H9 (cell line): ENCODE results near the gene MED15. TPM values are rescaled to one million over a fixed set of nuclear protein-coding genes. Genes with fewer than 3 reads are reported as not detected.
A peak's percentile ranks its signal among the peaks of the same experiment; 100 is the strongest.

Experiments used
- DNase-seq: peaks from one replicate; pipeline ENCODE4 v3.0.0-alpha.2; 2017
- H2AFZ ChIP-seq: one replicate; pipeline ENCODE4 v1.6.1; 2013; ENCODE audit warnings: mild to moderate bottlenecking, low read length, control low read depth, moderate library complexity
- H2AK5ac ChIP-seq: 2 replicates; pipeline ENCODE4 v1.6.1; 2013; ENCODE audit warnings: low read length, control low read depth, mixed read lengths; ENCODE audit not compliant: insufficient read length
- H2BK120ac ChIP-seq: one replicate; pipeline ENCODE4 v1.6.1; 2013; ENCODE audit warnings: low read depth, mild to moderate bottlenecking, low read length, control low read depth, inconsistent platforms; ENCODE audit not compliant: poor library complexity, severe bottlenecking
- H2BK12ac ChIP-seq: 2 replicates; pipeline ENCODE4 v1.6.1; 2013; ENCODE audit warnings: low read length, control low read depth, mixed read lengths, low read depth; ENCODE audit not compliant: insufficient read length
- H2BK15ac ChIP-seq: 2 replicates; pipeline ENCODE4 v1.6.1; 2013; ENCODE audit warnings: low read depth, low read length, control low read depth
- H2BK20ac ChIP-seq: one replicate; pipeline ENCODE4 v1.6.1; 2013; ENCODE audit warnings: low read depth, mild to moderate bottlenecking, low read length, control low read depth, inconsistent platforms; ENCODE audit not compliant: poor library complexity, severe bottlenecking
- H2BK5ac ChIP-seq: 2 replicates; pipeline ENCODE4 v1.6.1; 2013; ENCODE audit warnings: low read length, control low read depth, mixed read lengths; ENCODE audit not compliant: insufficient read length
- H3K14ac ChIP-seq: 2 replicates; pipeline ENCODE4 v1.6.1; 2013; ENCODE audit warnings: low read length, control low read depth; ENCODE audit not compliant: insufficient read depth
- H3K18ac ChIP-seq: 2 replicates; pipeline ENCODE4 v1.6.1; 2013; ENCODE audit warnings: low read depth, mild to moderate bottlenecking, mixed read lengths, low read length, control low read depth; ENCODE audit not compliant: insufficient read length
- H3K23ac ChIP-seq: 2 replicates; pipeline ENCODE4 v1.6.1; 2013; ENCODE audit warnings: low read length, control low read depth, mixed read lengths, low read depth; ENCODE audit not compliant: insufficient read length
- H3K23me2 ChIP-seq: 2 replicates; pipeline ENCODE4 v1.6.1; 2013; ENCODE audit warnings: low read depth, mild to moderate bottlenecking, mixed read lengths, low read length, control low read depth; ENCODE audit not compliant: insufficient read length, poor library complexity, severe bottlenecking
- H3K27ac ChIP-seq: 2 replicates; pipeline ENCODE4 v1.5.1; 2013; ENCODE audit warnings: low read length, control low read depth, mixed read lengths, low read depth; ENCODE audit not compliant: insufficient read length
- H3K27me3 ChIP-seq: 2 replicates; pipeline ENCODE4 v1.6.1; 2013; ENCODE audit warnings: low read length, control low read depth, inconsistent platforms; ENCODE audit not compliant: insufficient read depth
- H3K4ac ChIP-seq: 2 replicates; pipeline ENCODE4 v1.6.1; 2013; ENCODE audit warnings: low read depth, mild to moderate bottlenecking, control low read depth, inconsistent platforms, low read length, moderate library complexity
- H3K4me1 ChIP-seq: 2 replicates; pipeline ENCODE4 v1.6.1; 2013; ENCODE audit warnings: low read length, control low read depth, inconsistent platforms; ENCODE audit not compliant: insufficient read depth
- H3K4me2 ChIP-seq: 2 replicates; pipeline ENCODE4 v1.6.1; 2013; ENCODE audit warnings: low read length, control low read depth, mixed read lengths; ENCODE audit not compliant: insufficient read length, insufficient read depth
- H3K56ac ChIP-seq: 2 replicates; pipeline ENCODE4 v1.6.1; 2013; ENCODE audit warnings: low read depth, mild to moderate bottlenecking, mixed read lengths, low read length, control low read depth; ENCODE audit not compliant: insufficient read length
- H3K79me1 ChIP-seq: 2 replicates; pipeline ENCODE4 v1.6.1; 2013; ENCODE audit warnings: low read depth, mild to moderate bottlenecking, moderate library complexity, low read length, control low read depth, inconsistent platforms; ENCODE audit not compliant: insufficient read depth, poor library complexity, severe bottlenecking
- H3K79me2 ChIP-seq: 2 replicates; pipeline ENCODE4 v1.6.1; 2013; ENCODE audit warnings: low read length, control low read depth, inconsistent platforms; ENCODE audit not compliant: insufficient read depth
- H3K9ac ChIP-seq: 2 replicates; pipeline ENCODE4 v1.6.1; 2013; ENCODE audit warnings: low read length, control low read depth, mixed read lengths; ENCODE audit not compliant: insufficient read length; ENCODE audit errors: extremely low read depth
- H3K9me3 ChIP-seq: one replicate; pipeline ENCODE4 v1.6.1; 2013; ENCODE audit warnings: low read depth, low read length, inconsistent platforms; ENCODE audit not compliant: control insufficient read depth
- H3T11ph ChIP-seq: one replicate; pipeline ENCODE4 v1.6.1; 2013; ENCODE audit warnings: mild to moderate bottlenecking, low read length, control low read depth, inconsistent platforms
- H4K20me1 ChIP-seq: one replicate; pipeline ENCODE4 v1.6.1; 2013; ENCODE audit not compliant: control insufficient read depth, insufficient read length, insufficient read depth
- H4K5ac ChIP-seq: 2 replicates; pipeline ENCODE4 v1.6.1; 2013; ENCODE audit warnings: low read depth, mild to moderate bottlenecking, mixed read lengths, low read length, control low read depth; ENCODE audit not compliant: insufficient read length
- H4K8ac ChIP-seq: replicated peaks from 2 replicates; pipeline ENCODE4 v1.6.1; 2013; ENCODE audit warnings: low read length, control low read depth, mixed read lengths, low read depth; ENCODE audit not compliant: insufficient read length
- H4K91ac ChIP-seq: 2 replicates; pipeline ENCODE4 v1.6.1; 2013; ENCODE audit warnings: low read depth, mild to moderate bottlenecking, moderate library complexity, mixed read lengths, low read length, control low read depth; ENCODE audit not compliant: insufficient read length
- H3K27ac Mint-ChIP-seq, 3 experiments: 2 replicates in 2 of 3; 3 replicates in 1 of 3; pipeline ENCODE4 v1.8.0; 2020 to 2021; ENCODE audit warnings: mixed read lengths in 3 of 3, mild to moderate bottlenecking in 1 of 3, moderate library complexity in 1 of 3
- H3K27me3 Mint-ChIP-seq: 2 replicates; pipeline ENCODE4 v1.8.0; 2021; ENCODE audit warnings: low read depth, mild to moderate bottlenecking, moderate library complexity, mixed read lengths
- H3K36me3 Mint-ChIP-seq, 3 experiments: 2 replicates in 2 of 3; 3 replicates in 1 of 3; pipeline ENCODE4 v1.8.0; 2020 to 2021; ENCODE audit warnings: low read depth in 3 of 3, mixed read lengths in 3 of 3; ENCODE audit not compliant: insufficient read depth in 1 of 3
- H3K4me1 Mint-ChIP-seq, 2 experiments: 2 replicates each; pipeline ENCODE4 v1.8.0; 2020; ENCODE audit warnings: mixed read lengths in 2 of 2
- H3K4me3 Mint-ChIP-seq, 2 experiments: 2 replicates in 1 of 2; 3 replicates in 1 of 2; pipeline ENCODE4 v1.8.0; 2020 to 2021; ENCODE audit warnings: mild to moderate bottlenecking in 2 of 2, mixed read lengths in 2 of 2, moderate library complexity in 1 of 2
- H3K9me3 Mint-ChIP-seq, 2 experiments: 2 replicates in 1 of 2; 3 replicates in 1 of 2; pipeline ENCODE4 v1.8.0; 2020; ENCODE audit warnings: mild to moderate bottlenecking in 2 of 2, mixed read lengths in 2 of 2, moderate library complexity in 1 of 2
- WGBS: extraction: QIAGEN DNeasy Blood & Tissue Kit; methylation state at CpG from one replicate; pipeline ENCODE4 v1.1.7; 2013; ENCODE audit warnings: missing lambda C conversion rate, low lambda C conversion rate, mixed read lengths; ENCODE audit not compliant: insufficient read length; ENCODE audit errors: extremely low coverage; 5-methylcytosine and 5-hydroxymethylcytosine counted together
- total RNA-seq: library from RNA; stranded (reverse); gene quantifications from 2 replicates; pipeline ENCODE4 v1.2.1, GENCODE V29; 2021
- TF ChIP-seq, protein P1 (sequence below): fragments of 200-600 bp; sonication (generic); conservative IDR thresholded peaks from 3 replicates; pipeline ENCODE4 v1.8.0; 2021; ENCODE audit warnings: antibody characterized with exemption, mild to moderate bottlenecking

MED15 gene
- total RNA-seq, 1 experiment from 2014 or later = 47.4 TPM

DNA sequence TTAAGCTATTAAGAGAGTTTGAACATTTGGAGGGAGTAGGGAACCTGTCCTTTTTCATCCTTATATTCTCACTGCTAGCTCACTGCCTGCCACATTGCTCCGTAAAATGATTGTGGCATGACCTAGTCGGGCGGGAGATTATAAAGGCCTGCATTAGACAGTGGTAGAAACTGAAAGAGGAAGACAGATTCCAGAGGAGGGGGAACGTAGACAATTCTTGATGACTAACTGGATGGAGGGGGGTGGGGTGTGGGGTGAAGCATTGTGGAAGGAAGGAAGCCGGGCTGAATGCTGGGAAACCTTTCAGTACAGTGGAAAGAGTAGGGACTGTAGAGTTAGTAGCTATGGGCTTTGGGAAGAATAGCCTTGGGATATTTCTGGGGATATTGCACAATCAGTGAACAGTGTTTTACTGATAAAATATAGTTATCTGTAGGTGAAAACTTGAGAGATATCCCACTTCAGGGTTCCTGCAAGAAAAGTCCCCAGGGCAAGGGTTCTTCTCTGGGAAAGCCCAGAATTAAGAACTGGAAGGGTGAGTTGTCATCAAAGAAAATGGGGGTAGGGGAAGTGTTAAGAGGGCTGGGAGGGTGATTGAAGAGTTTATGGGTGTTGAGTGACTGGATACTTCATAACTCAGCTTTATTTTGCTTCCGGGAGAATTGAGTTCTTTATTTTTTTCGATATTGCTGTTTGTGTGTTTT is 2.1 kb downstream of the MED15 start:
- Histone ChIP-seq H4K5ac (no peak overlapping the region), H3K56ac (no peak overlapping the region), H3K23me2 (peaks cover 8% of the 10 kb centered on the region), H3K4me2 (peak overlapping the region; percentile 89), H3K79me1 (no peaks in the 10 kb centered on the region), H2BK15ac (no peak overlapping the region), H2BK5ac (no peak overlapping the region), H3K4ac (no peak overlapping the region), H4K91ac (no peak overlapping the region), H3K9me3 (no peaks in the 10 kb centered on the region), H3K4me1 (peaks cover 7% of the 10 kb centered on the region; the same call in 1 of the 2 replicates), H4K8ac (no peak overlapping the region), H3K9ac (no peak overlapping the region), H3K14ac (no peak overlapping the region), H2AFZ (no peak overlapping the region), H3K18ac (no peak overlapping the region), H3K27me3 (no peaks in the 10 kb centered on the region), H3K23ac (no peak overlapping the region), H2BK12ac (no peak overlapping the region), H3T11ph (no peak overlapping the region), H3K27ac (no peak overlapping the region), H3K79me2 (peaks cover 22% of the 10 kb centered on the region; the same call in 1 of the 2 replicates), H2BK120ac (no peak overlapping the region), H4K20me1 (no peaks in the 10 kb centered on the region), H2BK20ac (no peak overlapping the region), H2AK5ac (no peak overlapping the region)
- H3K27me3 Mint-ChIP-seq = peaks cover 2% of the 10 kb centered on the region
- TF ChIP-seq, protein P1, sequence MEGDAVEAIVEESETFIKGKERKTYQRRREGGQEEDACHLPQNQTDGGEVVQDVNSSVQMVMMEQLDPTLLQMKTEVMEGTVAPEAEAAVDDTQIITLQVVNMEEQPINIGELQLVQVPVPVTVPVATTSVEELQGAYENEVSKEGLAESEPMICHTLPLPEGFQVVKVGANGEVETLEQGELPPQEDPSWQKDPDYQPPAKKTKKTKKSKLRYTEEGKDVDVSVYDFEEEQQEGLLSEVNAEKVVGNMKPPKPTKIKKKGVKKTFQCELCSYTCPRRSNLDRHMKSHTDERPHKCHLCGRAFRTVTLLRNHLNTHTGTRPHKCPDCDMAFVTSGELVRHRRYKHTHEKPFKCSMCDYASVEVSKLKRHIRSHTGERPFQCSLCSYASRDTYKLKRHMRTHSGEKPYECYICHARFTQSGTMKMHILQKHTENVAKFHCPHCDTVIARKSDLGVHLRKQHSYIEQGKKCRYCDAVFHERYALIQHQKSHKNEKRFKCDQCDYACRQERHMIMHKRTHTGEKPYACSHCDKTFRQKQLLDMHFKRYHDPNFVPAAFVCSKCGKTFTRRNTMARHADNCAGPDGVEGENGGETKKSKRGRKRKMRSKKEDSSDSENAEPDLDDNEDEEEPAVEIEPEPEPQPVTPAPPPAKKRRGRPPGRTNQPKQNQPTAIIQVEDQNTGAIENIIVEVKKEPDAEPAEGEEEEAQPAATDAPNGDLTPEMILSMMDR = no peak
- H3K4me1 Mint-ChIP-seq = peaks cover 41 to 47% of the 10 kb centered on the region in 2 experiments
- peak overlapping the region in 2 of 3 experiments; percentile 10 to 33; a peak in 1 of 7 replicates for H3K27ac Mint-ChIP-seq
- DNase-seq = no peak
- H3K9me3 Mint-ChIP-seq = no peaks in the 10 kb centered on the region; a peak in 1 of 5 replicates
- H3K36me3 Mint-ChIP-seq = peaks cover 0 to 11% (median 10%) of the 10 kb centered on the region in 3 experiments; a peak in 5 of 7 replicates
- no CpG with 5 or more reads among the region's 7 CpGs for WGBS
- H3K4me3 Mint-ChIP-seq = peak overlapping the region; percentile 94; a peak in 4 of 5 replicates
